ENCODE results near the gene DLGAP1. TPM values are rescaled to one million over a fixed set of nuclear protein-coding genes. Genes with fewer than 3 reads are reported as not detected.

DLGAP1 gene
- total RNA-seq, 2 experiments from 2014 or later, result 0.31 to 0.36 TPM

DNA sequence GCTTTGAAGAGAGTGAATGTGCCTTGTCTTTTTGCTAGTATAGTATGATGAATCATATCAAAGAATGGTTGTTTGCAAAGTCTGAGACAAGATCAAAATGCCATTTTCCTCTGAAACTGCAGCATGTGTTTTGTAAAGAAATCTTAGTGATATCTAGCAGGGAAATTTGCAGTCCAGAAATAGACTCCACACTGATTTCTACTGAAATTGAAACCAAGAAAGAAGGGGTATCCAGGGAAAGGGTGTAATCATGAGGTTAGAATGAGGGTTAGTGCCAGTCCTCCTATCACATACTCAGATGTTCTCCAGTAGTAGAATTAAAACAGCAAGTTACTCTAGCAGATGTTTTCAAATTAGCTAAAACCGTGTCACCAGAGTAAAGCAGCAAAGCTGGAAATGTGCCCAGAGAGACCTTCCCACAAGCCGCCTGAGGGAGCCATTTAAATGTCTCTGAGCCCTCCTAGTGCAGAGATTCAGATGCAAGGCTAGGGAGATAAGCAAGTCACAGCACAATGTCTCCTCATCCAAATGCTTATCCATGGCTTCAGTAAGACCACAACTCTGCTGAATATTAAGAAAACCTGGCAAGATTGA, 4.9 kb downstream of the DLGAP1 start:
- H3K27ac Mint-ChIP-seq, result no peak overlapping the region
- ATAC-seq (ENCODE audit: poor library complexity) (no peak), DNase-seq (no peak)
- TF ChIP-seq, protein P1, sequence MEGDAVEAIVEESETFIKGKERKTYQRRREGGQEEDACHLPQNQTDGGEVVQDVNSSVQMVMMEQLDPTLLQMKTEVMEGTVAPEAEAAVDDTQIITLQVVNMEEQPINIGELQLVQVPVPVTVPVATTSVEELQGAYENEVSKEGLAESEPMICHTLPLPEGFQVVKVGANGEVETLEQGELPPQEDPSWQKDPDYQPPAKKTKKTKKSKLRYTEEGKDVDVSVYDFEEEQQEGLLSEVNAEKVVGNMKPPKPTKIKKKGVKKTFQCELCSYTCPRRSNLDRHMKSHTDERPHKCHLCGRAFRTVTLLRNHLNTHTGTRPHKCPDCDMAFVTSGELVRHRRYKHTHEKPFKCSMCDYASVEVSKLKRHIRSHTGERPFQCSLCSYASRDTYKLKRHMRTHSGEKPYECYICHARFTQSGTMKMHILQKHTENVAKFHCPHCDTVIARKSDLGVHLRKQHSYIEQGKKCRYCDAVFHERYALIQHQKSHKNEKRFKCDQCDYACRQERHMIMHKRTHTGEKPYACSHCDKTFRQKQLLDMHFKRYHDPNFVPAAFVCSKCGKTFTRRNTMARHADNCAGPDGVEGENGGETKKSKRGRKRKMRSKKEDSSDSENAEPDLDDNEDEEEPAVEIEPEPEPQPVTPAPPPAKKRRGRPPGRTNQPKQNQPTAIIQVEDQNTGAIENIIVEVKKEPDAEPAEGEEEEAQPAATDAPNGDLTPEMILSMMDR (IDR thresholded peaks at IDR 0.05), result no peak
- Histone ChIP-seq H3K9me3 (ENCODE audit: control insufficient read depth in 1 of 2, insufficient read depth in 1 of 2, low read length in 2 of 2) (peaks cover 0 to 14% of the 10 kb centered on the region in 2 experiments), H3K27ac (ENCODE audit: low read depth in 1 of 2, low read length in 2 of 2) (no peak overlapping the region), H3K4me3 (ENCODE audit: low read length) (no peak overlapping the region), H3K36me3 (ENCODE audit: insufficient read depth, low read length) (no peaks in the 10 kb centered on the region), H3K27me3 (ENCODE audit: control insufficient read depth in 1 of 2, insufficient read depth in 2 of 2, low read length in 2 of 2) (peaks cover 13 to 22% of the 10 kb centered on the region in 2 experiments), H3K4me1 (ENCODE audit: insufficient read depth, low read length) (no peaks in the 10 kb centered on the region)
- H3K27me3 Mint-ChIP-seq, result peaks cover 39% of the 10 kb centered on the region
- no peak overlapping the region for H3K4me3 Mint-ChIP-seq
- ChIA-PET POLR2A (no interaction called here), CTCF (no interaction called here)
- H3K36me3 Mint-ChIP-seq (ENCODE audit: low read depth), result no peaks in the 10 kb centered on the region
- H3K9me3 Mint-ChIP-seq, result peaks cover 3% of the 10 kb centered on the region
- H3K4me1 Mint-ChIP-seq (ENCODE audit: low read depth), result no peaks in the 10 kb centered on the region
- intact Hi-C loops (cut with DNase I, micrococcal nuclease), result no loop called here

DNA sequence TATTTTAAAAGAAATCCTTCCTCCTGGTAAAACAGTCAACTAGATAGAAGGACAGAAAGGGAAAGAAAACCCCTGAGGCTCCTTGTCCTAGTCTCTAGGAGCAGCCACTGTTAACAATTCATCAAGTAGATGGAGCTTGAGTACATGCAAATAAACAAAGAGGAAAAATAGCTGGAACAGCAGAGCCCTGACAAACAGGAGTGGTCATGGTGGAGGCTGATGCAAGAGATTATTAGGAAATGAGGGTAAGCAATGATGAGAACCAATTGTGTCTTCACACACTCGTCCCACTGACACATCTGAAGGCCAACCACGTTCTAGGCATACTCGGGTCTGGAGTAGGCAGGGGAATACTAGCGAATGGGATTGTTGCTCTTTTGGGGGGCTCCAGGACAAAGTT, 9.2 kb downstream of the DLGAP1 start:
- intact Hi-C loops (cut with DNase I, micrococcal nuclease), result no loop called here
- H3K27me3 ChIP-seq (ENCODE audit: control insufficient read depth in 1 of 2, insufficient read depth in 2 of 2, low read length in 2 of 2), result no peaks in the 10 kb centered on the region
- H3K4me3 Mint-ChIP-seq, result no peak overlapping the region
- DNase-seq (no peak), ATAC-seq (ENCODE audit: poor library complexity) (no peak)
- POLR2A ChIA-PET, result no interaction called here
- TF ChIP-seq, protein P1 (IDR thresholded peaks at IDR 0.05), result no peak
- H3K27ac ChIP-seq (ENCODE audit: low read depth in 1 of 2, low read length in 2 of 2), result no peak overlapping the region
- no peaks in the 10 kb centered on the region for H3K36me3 ChIP-seq (ENCODE audit: insufficient read depth, low read length)
- no peak overlapping the region for H3K4me3 ChIP-seq (ENCODE audit: low read length)
- peaks cover 5% of the 10 kb centered on the region for H3K9me3 Mint-ChIP-seq
- H3K4me1 ChIP-seq (ENCODE audit: insufficient read depth, low read length), result no peaks in the 10 kb centered on the region
- peaks cover 10% of the 10 kb centered on the region for H3K27me3 Mint-ChIP-seq
- CTCF ChIA-PET, result no interaction called here
- H3K36me3 Mint-ChIP-seq (ENCODE audit: low read depth), result no peaks in the 10 kb centered on the region
- no peaks in the 10 kb centered on the region for H3K4me1 Mint-ChIP-seq (ENCODE audit: low read depth)
- no peaks in the 10 kb centered on the region for H3K9me3 ChIP-seq (ENCODE audit: control insufficient read depth in 1 of 2, insufficient read depth in 1 of 2, low read length in 2 of 2)
- H3K27ac Mint-ChIP-seq, result no peak overlapping the region

DNA sequence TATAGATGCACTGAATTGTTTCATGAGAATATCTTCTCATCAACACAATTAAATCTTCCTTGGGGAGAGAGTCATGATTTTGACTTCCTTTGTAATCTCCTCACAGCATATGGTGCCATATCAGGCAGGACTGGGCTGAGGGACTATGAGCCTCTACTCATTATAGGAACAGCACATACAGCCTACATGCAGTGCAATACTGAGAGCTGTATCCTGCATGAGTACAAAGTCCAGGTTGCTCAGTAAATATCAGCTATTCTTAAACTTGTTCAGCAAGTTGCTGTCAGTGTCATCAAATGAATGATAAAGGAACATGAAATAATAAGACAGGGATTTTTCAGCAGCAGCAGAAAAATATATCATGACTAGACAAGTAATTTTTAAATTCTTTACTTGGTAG, 10.8 kb downstream of the DLGAP1 start:
- H3K27ac ChIP-seq (ENCODE audit: low read depth in 1 of 2, low read length in 2 of 2), result no peak overlapping the region
- no peaks in the 10 kb centered on the region for H3K9me3 ChIP-seq (ENCODE audit: control insufficient read depth in 1 of 2, insufficient read depth in 1 of 2, low read length in 2 of 2)
- CTCF ChIA-PET, result no interaction called here
- Mint-ChIP-seq H3K4me3 (no peak overlapping the region), H3K27ac (no peak overlapping the region), H3K4me1 (ENCODE audit: low read depth) (no peaks in the 10 kb centered on the region), H3K36me3 (ENCODE audit: low read depth) (no peaks in the 10 kb centered on the region), H3K27me3 (no peaks in the 10 kb centered on the region), H3K9me3 (peaks cover 8% of the 10 kb centered on the region)
- POLR2A ChIA-PET, result no interaction called here
- no peaks in the 10 kb centered on the region for H3K27me3 ChIP-seq (ENCODE audit: control insufficient read depth in 1 of 2, insufficient read depth in 2 of 2, low read length in 2 of 2)
- TF ChIP-seq, protein P1 (IDR thresholded peaks at IDR 0.05), result no peak
- intact Hi-C loops (cut with DNase I, micrococcal nuclease), result no loop called here
- no peaks in the 10 kb centered on the region for H3K36me3 ChIP-seq (ENCODE audit: insufficient read depth, low read length)
- H3K4me1 ChIP-seq (ENCODE audit: insufficient read depth, low read length), result no peaks in the 10 kb centered on the region
- no peak overlapping the region for H3K4me3 ChIP-seq (ENCODE audit: low read length)
- no peak for ATAC-seq (ENCODE audit: poor library complexity)
- DNase-seq, result no peak

Data from CD4-positive, alpha-beta T cell (primary cell).